Stimulated activated CD8-positive, alpha-beta memory T cell treated with anti-CD3 and anti-CD28 coated beads, Interleukin-2, amount 100 ng/mL, for 48 hours (primary cell): ENCODE results near the gene COQ2.
"Not testable (repeated sequence)": the region's sequence is repeated elsewhere in the genome, so short reads cannot be mapped to it uniquely, and the experiment has no call there.

Source experiments
- DNase-seq, 2 donors: peaks; one replicate each; pipeline ENCODE4 v3.0.0-alpha.2; 2020; ENCODE audit warnings: low read depth in 2 of 2

COQ2 gene

DNA sequence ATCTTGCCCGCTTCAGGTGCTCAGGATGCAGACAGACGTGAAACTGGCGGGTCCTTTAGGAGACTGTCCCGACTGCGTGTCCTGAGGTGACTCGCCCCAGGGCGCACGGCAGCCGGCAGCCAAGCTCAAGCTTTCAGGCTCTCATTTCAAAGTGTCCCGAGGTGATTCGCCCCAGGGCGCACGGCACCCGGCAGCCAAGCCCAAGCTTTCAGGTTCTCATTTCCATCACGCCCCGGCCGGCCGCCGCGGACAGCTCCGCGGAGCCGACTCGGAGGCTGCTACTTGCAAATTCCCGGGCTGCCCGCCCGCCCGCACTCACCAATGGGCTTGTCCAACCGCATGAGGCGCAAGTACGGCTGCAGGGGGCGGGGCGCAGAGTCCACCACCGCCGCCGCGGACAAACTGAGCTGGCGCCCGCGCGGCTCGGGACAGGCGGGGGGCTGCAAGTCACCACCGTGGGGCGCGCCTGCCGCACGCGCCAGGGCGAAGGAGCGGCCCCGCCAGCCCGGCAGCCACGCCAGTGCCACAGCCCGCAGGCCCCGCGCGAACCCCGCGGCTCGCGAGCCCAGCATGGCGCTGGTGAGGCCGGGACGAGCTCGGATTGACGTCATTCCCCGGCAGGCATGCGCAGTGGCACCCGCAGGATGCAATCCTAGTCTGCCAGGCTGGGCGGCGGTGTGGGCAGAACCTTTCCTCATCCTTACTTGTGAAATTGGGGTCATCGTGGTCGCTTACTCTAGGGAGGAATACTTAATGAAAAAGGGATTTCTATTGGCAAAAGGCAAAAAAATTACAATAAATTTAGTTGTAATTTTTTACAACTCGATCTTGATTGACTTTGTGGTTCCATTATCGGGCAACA, at the start of gene COQ2:
COQ2 (minus strand) TSS at position 606 of the 862 bp plus-strand sequence; CDS start at position 572, 34 bp downstream.
- peak; percentile 91 to 95 for DNase-seq

DNA sequence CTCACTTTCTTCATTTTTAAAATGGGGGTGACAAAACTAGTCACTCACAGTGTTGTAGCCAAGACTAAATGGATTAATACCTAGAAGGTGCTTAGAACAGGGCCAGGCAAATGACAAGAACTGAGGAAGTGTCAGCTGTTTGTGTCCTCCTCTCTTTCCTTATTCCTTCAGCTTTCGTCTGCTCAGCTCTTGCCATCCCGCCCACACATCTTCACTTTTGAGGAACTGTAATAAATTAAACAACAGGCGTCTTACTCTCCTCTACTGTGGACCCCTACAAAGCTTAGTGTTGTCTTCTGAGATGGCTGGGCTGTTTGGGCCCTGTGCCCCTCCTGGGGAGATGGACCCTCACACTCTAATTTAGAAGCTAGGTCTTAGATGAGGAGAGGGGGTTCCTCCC, 47.4 kb upstream of the COQ2 start:
- no peak for DNase-seq

DNA sequence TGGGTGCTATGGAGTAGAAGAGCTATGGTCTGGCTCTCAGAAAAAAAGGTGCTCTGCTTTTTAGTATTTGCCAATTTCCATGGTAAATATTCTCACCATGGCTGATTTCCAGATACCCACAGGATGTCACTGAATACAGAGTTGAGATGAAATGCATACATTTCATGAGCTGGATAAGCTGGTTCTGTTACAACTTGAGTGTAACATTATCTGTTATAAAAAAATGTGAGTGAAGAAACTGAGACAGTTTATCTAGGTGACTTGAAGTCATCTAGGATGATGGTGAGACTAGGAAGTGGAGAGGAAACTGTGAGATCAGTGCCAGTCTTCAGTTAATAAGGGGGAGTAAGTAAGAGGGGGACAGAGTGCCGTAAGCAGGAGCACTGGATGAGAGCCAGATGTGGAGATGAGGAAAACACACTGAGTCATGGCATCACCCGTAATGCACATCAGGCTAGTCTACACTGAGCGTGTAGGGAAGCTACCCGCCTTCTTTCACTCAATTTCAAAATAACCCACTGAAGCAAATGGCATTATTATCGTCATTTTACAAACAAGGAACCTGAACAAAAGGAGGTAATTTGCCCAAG, 45.0 kb upstream of the COQ2 start:
- no peak for DNase-seq

- no peak for DNase-seq
Measured at GRCh38 chr4:83328521-83329187, 44.1 kb upstream of the COQ2 start.

GRCh38 chr4:83326546-83326945, 41.9 kb upstream of the COQ2 start:
- DNase-seq: no peak

- not testable (repeated sequence) for DNase-seq
Measured at GRCh38 chr4:83325306-83325705, 40.7 kb upstream of the COQ2 start.

- no peak for DNase-seq
Measured at GRCh38 chr4:83323136-83323535, 38.5 kb upstream of the COQ2 start.

- DNase-seq: peak in 1 of 2 donors; percentile 18
Measured at GRCh38 chr4:83320548-83320947, 36.0 kb upstream of the COQ2 start.

DNA sequence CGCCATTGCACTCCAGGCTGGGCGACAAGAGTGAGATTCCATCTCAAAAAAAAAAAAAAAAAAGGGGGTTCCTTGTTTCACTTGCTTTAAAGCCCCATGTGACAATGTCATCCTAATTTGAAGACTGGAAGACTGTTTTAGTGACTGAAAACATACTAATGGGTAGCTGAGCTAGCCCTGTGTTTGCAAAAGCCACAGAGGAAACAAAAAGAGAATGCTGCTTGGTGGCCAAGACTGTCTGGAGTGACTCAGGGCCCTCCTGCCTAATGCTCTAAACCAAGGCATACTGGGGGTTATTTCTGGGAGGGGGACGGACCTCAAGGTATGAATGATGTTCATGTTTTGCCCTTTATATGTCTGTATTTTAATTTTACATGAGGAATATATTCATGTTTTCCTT, 34.1 kb upstream of the COQ2 start:
- no peak for DNase-seq

- no peak for DNase-seq
Measured at GRCh38 chr4:83317671-83318070, 33.1 kb upstream of the COQ2 start.

- no peak for DNase-seq
Measured at GRCh38 chr4:83316459-83317165, 32.0 kb upstream of the COQ2 start.

GRCh38 chr4:83315341-83315870, 30.8 kb upstream of the COQ2 start:
- no peak for DNase-seq

DNA sequence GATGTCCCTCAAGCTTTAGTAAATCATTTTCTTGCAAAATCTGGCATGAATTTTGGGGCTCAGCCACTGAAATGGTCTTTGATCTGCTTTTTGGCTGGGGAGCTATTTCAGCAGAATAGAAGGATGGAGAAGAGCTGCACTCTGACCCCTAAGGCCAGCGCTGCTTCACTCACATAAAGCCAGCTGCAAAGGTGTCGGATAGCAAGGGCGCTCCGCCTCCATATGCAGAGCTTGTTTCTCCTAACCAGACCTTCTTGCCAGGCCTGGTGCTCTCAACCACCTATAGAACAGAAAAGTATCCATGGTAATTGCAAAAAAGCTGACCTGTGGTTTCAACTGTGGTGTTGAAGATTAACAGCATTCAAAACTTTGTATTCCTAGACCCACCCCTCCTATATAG, 24.1 kb upstream of the COQ2 start:
- no peak for DNase-seq

GRCh38 chr4:83307920-83308319, 23.3 kb upstream of the COQ2 start:
- no peak for DNase-seq

DNA sequence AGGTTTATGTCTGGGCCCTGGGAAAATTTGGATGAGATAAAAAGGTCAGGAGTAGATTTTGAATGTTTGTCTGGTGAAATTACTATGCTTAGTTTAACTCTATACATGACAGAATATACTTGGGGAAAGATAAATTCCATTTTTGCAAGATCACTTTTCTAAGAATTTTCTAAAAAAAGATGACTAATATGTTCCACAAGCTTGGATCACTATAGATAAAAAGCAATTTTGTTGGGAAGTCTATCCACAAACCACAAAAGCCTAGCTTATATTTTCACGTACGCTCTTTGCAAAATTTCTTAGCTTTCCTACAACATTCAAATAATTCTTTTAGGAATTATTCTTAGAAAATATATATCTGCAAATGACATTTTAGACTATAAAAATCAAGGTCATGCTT, 20.6 kb upstream of the COQ2 start:
- DNase-seq: no peak

- no peak for DNase-seq
Measured at GRCh38 chr4:83297548-83298260, 13.1 kb upstream of the COQ2 start.

- DNase-seq: no peak
Measured at GRCh38 chr4:83293305-83294046, 8.9 kb upstream of the COQ2 start.

- not testable (repeated sequence) for DNase-seq
Measured at GRCh38 chr4:83290059-83290774, 5.6 kb upstream of the COQ2 start.

DNA sequence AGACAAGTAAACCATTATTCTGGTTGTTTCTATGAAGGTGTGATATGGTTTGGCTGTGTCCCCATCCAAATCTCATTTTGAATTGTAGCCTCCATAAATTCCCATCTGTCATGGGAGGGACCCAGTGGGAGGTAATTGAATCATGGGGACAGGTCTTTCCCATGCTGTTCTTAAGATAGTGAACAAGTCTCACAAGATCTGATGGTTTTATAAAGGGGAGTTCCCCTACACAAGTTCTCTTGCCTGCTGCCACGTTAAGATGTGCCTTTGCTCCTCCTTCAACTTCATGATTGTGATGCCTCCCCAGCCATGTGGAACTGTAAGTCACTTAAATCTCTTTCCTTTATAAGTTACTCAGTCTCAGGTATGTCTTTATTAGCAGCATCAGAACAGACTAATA, 3.8 kb upstream of the COQ2 start:
- not testable (repeated sequence) for DNase-seq

DNA sequence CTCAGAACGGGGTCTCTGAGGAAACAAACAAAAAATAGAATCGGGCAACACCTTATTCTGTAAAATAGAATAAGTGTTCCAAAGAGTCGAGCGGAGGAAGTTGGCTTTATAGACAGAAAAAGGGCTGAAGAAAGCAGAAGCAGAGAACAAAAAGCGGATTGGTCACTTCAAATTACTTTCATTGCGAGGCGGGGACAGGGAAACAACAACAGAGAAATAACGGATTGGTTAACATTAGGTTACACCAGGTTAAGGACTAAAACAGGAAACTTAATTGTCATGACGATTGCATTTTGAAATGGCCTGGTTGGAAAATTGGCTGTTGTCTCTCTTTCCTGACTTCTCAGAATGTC, 433 bp upstream of the COQ2 start:
- DNase-seq: no peak
